Endodermal cell (in vitro differentiated cells): ENCODE measurements around the gene SEMA5A. TPM values are rescaled to one million over a fixed set of nuclear protein-coding genes. Genes with fewer than 3 reads are reported as not detected.

Experiments
- DNase-seq: peaks from one replicate; pipeline ENCODE4 v3.0.0-alpha.2; 2017
- H3K27ac ChIP-seq: 2 replicates; pipeline ENCODE4 v1.5.1; 2013; ENCODE audit warnings: mild to moderate bottlenecking, low read depth, low read length, moderate library complexity
- H3K27me3 ChIP-seq: 2 replicates; pipeline ENCODE4 v1.6.1; 2013; ENCODE audit warnings: mild to moderate bottlenecking, low read length, moderate library complexity; ENCODE audit not compliant: insufficient read depth, control insufficient read depth, poor library complexity, severe bottlenecking
- H3K36me3 ChIP-seq: 2 replicates; pipeline ENCODE4 v1.7.0; 2013; ENCODE audit warnings: mild to moderate bottlenecking, low read length, moderate library complexity; ENCODE audit not compliant: control insufficient read depth, insufficient read depth
- H3K4me1 ChIP-seq: one replicate; pipeline ENCODE4 v1.7.0; 2013; ENCODE audit warnings: low read length; ENCODE audit not compliant: control insufficient read depth, insufficient read depth
- H3K4me3 ChIP-seq: 2 replicates; pipeline ENCODE4 v1.5.1; 2013; ENCODE audit warnings: mild to moderate bottlenecking, low read length, moderate library complexity
- H3K9ac ChIP-seq: 2 replicates; pipeline ENCODE4 v1.6.1; 2013; ENCODE audit warnings: mild to moderate bottlenecking, low read length, moderate library complexity; ENCODE audit not compliant: poor library complexity, severe bottlenecking; ENCODE audit errors: extremely low read depth
- H3K9me3 ChIP-seq: 2 replicates; pipeline ENCODE4 v1.6.1; 2013; ENCODE audit warnings: mild to moderate bottlenecking, low read length, moderate library complexity; ENCODE audit not compliant: control insufficient read depth
- H3K27ac Mint-ChIP-seq: 2 replicates; pipeline ENCODE4 v1.8.0; 2020; ENCODE audit warnings: mixed read lengths
- H3K27me3 Mint-ChIP-seq: 2 replicates; pipeline ENCODE4 v1.8.0; 2021; ENCODE audit warnings: mild to moderate bottlenecking, mixed read lengths; ENCODE audit not compliant: insufficient read depth
- H3K36me3 Mint-ChIP-seq: 2 replicates; pipeline ENCODE4 v1.8.0; 2020; ENCODE audit warnings: low read depth, mixed read lengths
- H3K4me1 Mint-ChIP-seq: 2 replicates; pipeline ENCODE4 v1.8.0; 2020; ENCODE audit warnings: mixed read lengths
- H3K4me3 Mint-ChIP-seq: 2 replicates; pipeline ENCODE4 v1.8.0; 2020; ENCODE audit warnings: mild to moderate bottlenecking, moderate library complexity, mixed read lengths
- H3K9me3 Mint-ChIP-seq: 2 replicates; pipeline ENCODE4 v1.8.0; 2020; ENCODE audit warnings: mild to moderate bottlenecking, mixed read lengths
- CTCF ChIP-seq: fragments of 200-600 bp; sonication (generic); conservative IDR thresholded peaks from 2 replicates; pipeline ENCODE4 v1.5.0; 2021; ENCODE audit warnings: antibody characterized with exemption, mild to moderate bottlenecking
- WGBS, 2 experiments: methylation state at CpG; one replicate each; pipeline versions ENCODE4 v1.1.5 to v1.1.7; 2013; ENCODE audit warnings: missing lambda C conversion rate in 2 of 2, mixed read lengths in 1 of 2; ENCODE audit not compliant: insufficient coverage in 1 of 2, insufficient read length in 1 of 2; 5-methylcytosine and 5-hydroxymethylcytosine counted together
- total RNA-seq, 2 donors: library from RNA; stranded (reverse); fragmentation: NEBNext Ultra II Directional in 1 of 2; extraction: Animal tissue kit (Norgen Biotek cat#: 25700) in 1 of 2; gene quantifications; 2 replicates in 1 of 2; 3 replicates in 1 of 2; pipeline ENCODE4 v1.2.1, GENCODE V29; 2021

SEMA5A gene
- total RNA-seq, 2 donors from 2014 or later, result 46.8 to 77.8 TPM

DNA sequence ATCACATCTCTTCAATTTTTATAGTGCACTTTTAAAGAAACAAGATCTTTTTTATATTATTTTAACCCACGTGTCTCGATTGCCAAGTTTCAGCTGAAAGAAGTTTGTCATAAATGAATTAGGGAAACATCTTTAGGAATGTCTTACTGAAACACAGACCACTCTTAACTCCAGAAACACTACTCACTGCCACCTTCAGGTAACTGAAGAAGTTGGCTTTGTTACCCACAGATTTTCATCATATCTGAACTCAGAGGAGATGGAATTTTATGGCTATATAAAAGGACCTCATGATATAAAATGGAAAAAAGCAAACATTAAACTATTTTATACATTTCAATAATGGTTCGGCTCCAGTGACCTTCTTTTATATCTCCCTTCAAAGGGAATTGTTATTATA is 158.0 kb downstream of the SEMA5A start:
- no peak for DNase-seq
- Mint-ChIP-seq H3K4me3 (no peak overlapping the region), H3K27ac (no peak overlapping the region), H3K9me3 (no peaks in the 10 kb centered on the region), H3K27me3 (no peaks in the 10 kb centered on the region), H3K4me1 (no peaks in the 10 kb centered on the region), H3K36me3 (no peaks in the 10 kb centered on the region)
- no peaks in the 10 kb centered on the region for H3K4me1 ChIP-seq
- no peak overlapping the region for H3K27ac ChIP-seq
- WGBS, 2 experiments, result 95% methylated on average over 3 of the region's 3 CpGs; no CpG with 5 or more reads in 1 of the 2 experiments
- peaks cover 12% of the 10 kb centered on the region for H3K36me3 ChIP-seq
- H3K9ac ChIP-seq, result no peak overlapping the region
- no peaks in the 10 kb centered on the region for H3K9me3 ChIP-seq
- H3K27me3 ChIP-seq, result no peaks in the 10 kb centered on the region
- no peak overlapping the region for H3K4me3 ChIP-seq
- peak; percentile 48 for TF ChIP-seq CTCF

- DNase-seq, result no peak
Observed at GRCh38 chr5:9386945-9387344, 158.9 kb downstream of the SEMA5A start.

GRCh38 chr5:9382522-9382921 is 163.4 kb downstream of the SEMA5A start:
- Mint-ChIP-seq H3K36me3 (peaks cover 14% of the 10 kb centered on the region), H3K27ac (no peak overlapping the region), H3K4me3 (no peak overlapping the region), H3K9me3 (no peaks in the 10 kb centered on the region), H3K4me1 (no peaks in the 10 kb centered on the region), H3K27me3 (no peaks in the 10 kb centered on the region)
- Histone ChIP-seq H3K9me3 (no peaks in the 10 kb centered on the region), H3K4me1 (no peaks in the 10 kb centered on the region), H3K27ac (no peak overlapping the region), H3K4me3 (no peak overlapping the region), H3K27me3 (no peaks in the 10 kb centered on the region), H3K9ac (no peak overlapping the region), H3K36me3 (peaks cover 41% of the 10 kb centered on the region)
- TF ChIP-seq CTCF, result no peak
- no peak for DNase-seq
- 90 to 97% methylated on average over 1 of the region's 1 CpG for WGBS, 2 experiments

More at GRCh38 chr5:9386945-9387344, 158.9 kb downstream of the SEMA5A start:
- no peaks in the 10 kb centered on the region for H3K9me3 Mint-ChIP-seq
- TF ChIP-seq CTCF, result no peak
- no peaks in the 10 kb centered on the region for H3K27me3 ChIP-seq
- H3K4me1 ChIP-seq, result no peaks in the 10 kb centered on the region
- H3K4me1 Mint-ChIP-seq, result no peaks in the 10 kb centered on the region
- no peaks in the 10 kb centered on the region for H3K36me3 Mint-ChIP-seq
- H3K27ac Mint-ChIP-seq, result no peak overlapping the region
- H3K4me3 ChIP-seq, result no peak overlapping the region
- H3K27ac ChIP-seq, result no peak overlapping the region
- no peaks in the 10 kb centered on the region for H3K9me3 ChIP-seq
- H3K4me3 Mint-ChIP-seq, result no peak overlapping the region
- no peak overlapping the region for H3K9ac ChIP-seq
- no peaks in the 10 kb centered on the region for H3K27me3 Mint-ChIP-seq
- H3K36me3 ChIP-seq, result peaks cover 8% of the 10 kb centered on the region
- 93 to 100% methylated on average over 2 to 4 of the region's 4 CpGs for WGBS, 2 experiments
